GM10266 (cell line): ENCODE measurements around the gene TOP2B.

Experiments used
- DNase-seq: peaks from one replicate; pipeline ENCODE4 v3.0.0; 2012; ENCODE audit errors: extremely low spot score
- CTCF ChIP-seq: IDR thresholded peaks from 2 replicates; pipeline ENCODE4 v1.5.1; 2012; ENCODE audit warnings: mild to moderate bottlenecking, low read depth; ENCODE audit not compliant: control insufficient read depth, insufficient read depth; ENCODE audit errors: missing control alignments

TOP2B gene

GRCh38 chr3:25558121-25558520 is 106.6 kb downstream of the TOP2B start:
- TF ChIP-seq CTCF = no peak

GRCh38 chr3:25557694-25558093 is 107.0 kb downstream of the TOP2B start:
- TF ChIP-seq CTCF = no peak
- DNase-seq = no peak

More at GRCh38 chr3:25558121-25558520, 106.6 kb downstream of the TOP2B start:
- DNase-seq = no peak

- DNase-seq = no peak
- no peak for TF ChIP-seq CTCF
Observed at GRCh38 chr3:25556447-25556846, 108.3 kb downstream of the TOP2B start.

- no peak for DNase-seq
- TF ChIP-seq CTCF = no peak
Observed at GRCh38 chr3:25555695-25556437, 108.8 kb downstream of the TOP2B start.

GRCh38 chr3:25554376-25554775 is 110.3 kb downstream of the TOP2B start:
- DNase-seq = no peak
- TF ChIP-seq CTCF = no peak

- TF ChIP-seq CTCF = no peak
- DNase-seq = no peak
Observed at GRCh38 chr3:25552251-25552650, 112.5 kb downstream of the TOP2B start.

- TF ChIP-seq CTCF = no peak
Observed at GRCh38 chr3:25548836-25549235, 115.9 kb downstream of the TOP2B start.

More at GRCh38 chr3:25548836-25549235, 115.9 kb downstream of the TOP2B start:
- no peak for DNase-seq
